ENCODE measurements around the gene FCF1. TPM values are rescaled to one million over a fixed set of nuclear protein-coding genes. Genes with fewer than 3 reads are reported as not detected.

FCF1 gene
- polyA plus RNA-seq, 1 of the 3 experiments (the other 2 are of a cell fraction) = 42.6 TPM

GRCh38 chr14:74711651-74712050 lies 1.3 kb upstream of the FCF1 start (continued):
- TF ChIP-seq MAX (IDR thresholded peaks at IDR 0.05; ENCODE audit: low read depth) = no peak
- no peak for TF ChIP-seq TCF12 (IDR thresholded peaks at IDR 0.05)
- TF ChIP-seq EP300 (IDR thresholded peaks at IDR 0.05; ENCODE audit: borderline replicate concordance in 1 of 2, low read depth in 1 of 2, low read length in 1 of 2) = no peak
- TF ChIP-seq FOXJ3 (CRISPR knock-in tag; IDR thresholded peaks at IDR 0.05) = no peak
- TF ChIP-seq PBX3 (IDR thresholded peaks at IDR 0.05) = no peak

GRCh38 chr14:74713395-74713735 lies 421 bp downstream of the FCF1 start:
- Histone ChIP-seq H3K4me1 (ENCODE audit: control insufficient read depth in 1 of 2, insufficient read depth in 2 of 2, low read depth in 1 of 2, low read length in 1 of 2) (peaks cover 6 to 14% of the 10 kb centered on the region in 2 experiments; a peak in 3 of 4 replicates), H3F3A (replicated peaks; ENCODE audit: insufficient read depth) (peaks cover 12% of the 10 kb centered on the region), H3K4me2 (peak overlapping the region; percentile 67), H3K27ac (ENCODE audit: low read depth in 2 of 2, low read length in 1 of 2) (peak overlapping the region; percentile 40 to 63; a peak in 3 of 4 replicates), H4K20me1 (ENCODE audit: insufficient read depth) (peaks cover 14% of the 10 kb centered on the region; the same call in 1 of the 2 replicates), H3K9ac (peak overlapping the region; percentile 77), H2AFZ (ENCODE audit: low read depth) (peak overlapping the region; percentile 80), H3K9me2 (no peaks in the 10 kb centered on the region), H3K36me3 (replicated peaks in 1 of 2; ENCODE audit: control insufficient read depth in 1 of 2, insufficient read depth in 2 of 2, low read length in 1 of 2) (peaks cover 29 to 33% of the 10 kb centered on the region in 2 experiments), H3K9me3 (no peaks in the 10 kb centered on the region), H3K4me3 (ENCODE audit: low read depth in 2 of 2, low read length in 1 of 2) (peak overlapping the region; percentile 85 to 89), H3K79me2 (ENCODE audit: insufficient read depth) (peaks cover 73% of the 10 kb centered on the region), H3K27me3 (ENCODE audit: insufficient read depth) (no peaks in the 10 kb centered on the region)
- ChIA-PET CTCF (no interaction called here), POLR2A (no interaction called here)
- WGBS (ENCODE audit: low lambda C conversion rate) = 20% methylated on average over 6 of the region's 6 CpGs
- no peak for DNase-seq
- TF ChIP-seq YY1 (IDR thresholded peaks at IDR 0.05; ENCODE audit: low read depth) = no peak
- no peak for TF ChIP-seq TEAD4 (IDR thresholded peaks at IDR 0.05; ENCODE audit: borderline replicate concordance, insufficient read depth)

- Histone ChIP-seq H3K27me3 (ENCODE audit: insufficient read depth) (no peaks in the 10 kb centered on the region), H3K36me3 (replicated peaks in 1 of 2; ENCODE audit: control insufficient read depth in 1 of 2, insufficient read depth in 2 of 2, low read length in 1 of 2) (peaks cover 24 to 55% of the 10 kb centered on the region in 2 experiments), H3F3A (replicated peaks; ENCODE audit: insufficient read depth) (no peaks in the 10 kb centered on the region), H3K9me2 (no peaks in the 10 kb centered on the region), H3K79me2 (ENCODE audit: insufficient read depth) (peaks cover 13% of the 10 kb centered on the region), H3K4me1 (ENCODE audit: control insufficient read depth in 1 of 2, insufficient read depth in 2 of 2, low read depth in 1 of 2, low read length in 1 of 2) (no peaks in the 10 kb centered on the region; a peak in 1 of 4 replicates), H3K27ac (ENCODE audit: low read depth in 2 of 2, low read length in 1 of 2) (no peak overlapping the region), H3K9me3 (no peaks in the 10 kb centered on the region), H4K20me1 (ENCODE audit: insufficient read depth) (no peaks in the 10 kb centered on the region), H3K9ac (no peak overlapping the region), H2AFZ (ENCODE audit: low read depth) (no peak overlapping the region), H3K4me2 (no peak overlapping the region), H3K4me3 (ENCODE audit: low read depth in 2 of 2, low read length in 1 of 2) (no peak overlapping the region)
- TF ChIP-seq USF1 (IDR thresholded peaks at IDR 0.05; ENCODE audit: borderline replicate concordance, low read depth) (no peak), FOSL2 (IDR thresholded peaks at IDR 0.05; ENCODE audit: borderline replicate concordance, low read depth) (peak; percentile 10; the same call in 1 of the 2 replicates)
- ChIA-PET CTCF (no interaction called here), POLR2A (interaction anchor here (0.6 kb wide), 1 partner anchor 557 kb away, joined by 3 read pairs; no protein-coding TSS in a partner anchor)
- no peak for DNase-seq
Measured at GRCh38 chr14:74720526-74720925, 7.6 kb downstream of the FCF1 start.

Data from SK-N-SH (cell line).